NCI-H1436 treated with DMSO at 0.1 percent for 48 hours (cell line): Measurements from ENCODE around the gene LIMS2.

Source experiments
- DNase-seq: peaks from one replicate; lab custom pipeline; 2025; lab: John Stamatoyannopoulos, UW

Gene LIMS2

DNA sequence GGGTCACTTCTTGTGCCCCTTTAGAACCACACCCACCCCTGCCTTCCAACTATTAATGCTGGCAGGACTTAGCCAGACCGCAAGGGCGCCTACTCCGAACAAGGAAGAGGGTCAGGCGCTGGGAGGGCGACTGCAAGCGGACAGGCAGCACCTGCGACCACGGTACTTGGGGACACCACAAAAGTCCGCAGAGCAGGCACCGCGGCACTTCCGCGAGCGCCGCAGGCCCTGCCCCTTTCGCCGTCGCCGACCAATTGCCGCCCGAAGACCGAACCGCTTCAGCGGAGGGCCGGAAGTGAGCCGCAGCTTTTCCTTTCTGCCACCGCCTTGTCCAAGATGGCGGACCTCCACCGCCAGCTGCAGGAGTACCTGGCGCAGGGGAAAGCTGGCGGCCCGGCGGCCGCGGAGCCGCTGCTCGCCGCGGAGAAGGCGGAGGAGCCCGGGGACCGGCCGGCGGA is 25.9 kb upstream of the LIMS2 start, which contains the start of gene SFT2D3:
TSS of gene SFT2D3 (plus strand) at position 305 of the 458 bp plus-strand sequence. CDS start at position 337, 32 bp downstream.
- DNase-seq, result peak; percentile 26

DNA sequence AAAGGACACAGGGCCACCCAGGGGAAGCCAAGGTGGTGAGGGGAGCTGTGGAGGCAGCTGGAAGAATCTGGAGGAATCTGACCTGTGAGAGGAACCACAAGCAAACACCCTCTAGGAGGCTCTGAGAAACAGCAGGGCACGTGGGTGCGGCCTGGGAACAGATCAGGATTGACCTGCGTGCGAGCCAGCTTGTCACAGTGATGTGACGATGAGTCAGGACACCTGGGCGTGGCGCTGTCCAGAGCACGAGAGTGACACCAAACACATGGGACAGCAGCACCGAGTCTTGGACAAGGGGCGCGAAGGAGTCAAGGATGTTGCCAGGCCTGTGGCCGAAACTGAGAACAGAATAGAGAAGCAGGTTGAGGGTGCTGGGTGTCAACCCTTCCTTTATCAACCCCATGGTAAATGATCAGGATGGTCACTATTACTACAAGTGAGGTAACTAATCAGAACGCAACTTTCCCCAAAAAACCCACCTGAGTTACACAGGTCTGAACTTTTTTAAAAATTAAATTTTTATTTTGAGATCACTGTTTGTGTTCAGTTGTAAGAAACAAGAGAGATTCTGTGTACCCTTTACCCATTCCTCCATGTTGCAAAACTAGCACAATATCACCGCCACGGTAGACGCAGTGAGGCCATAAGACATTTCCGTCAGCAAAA is 25.3 kb upstream of the LIMS2 start:
- no peak for DNase-seq

DNA sequence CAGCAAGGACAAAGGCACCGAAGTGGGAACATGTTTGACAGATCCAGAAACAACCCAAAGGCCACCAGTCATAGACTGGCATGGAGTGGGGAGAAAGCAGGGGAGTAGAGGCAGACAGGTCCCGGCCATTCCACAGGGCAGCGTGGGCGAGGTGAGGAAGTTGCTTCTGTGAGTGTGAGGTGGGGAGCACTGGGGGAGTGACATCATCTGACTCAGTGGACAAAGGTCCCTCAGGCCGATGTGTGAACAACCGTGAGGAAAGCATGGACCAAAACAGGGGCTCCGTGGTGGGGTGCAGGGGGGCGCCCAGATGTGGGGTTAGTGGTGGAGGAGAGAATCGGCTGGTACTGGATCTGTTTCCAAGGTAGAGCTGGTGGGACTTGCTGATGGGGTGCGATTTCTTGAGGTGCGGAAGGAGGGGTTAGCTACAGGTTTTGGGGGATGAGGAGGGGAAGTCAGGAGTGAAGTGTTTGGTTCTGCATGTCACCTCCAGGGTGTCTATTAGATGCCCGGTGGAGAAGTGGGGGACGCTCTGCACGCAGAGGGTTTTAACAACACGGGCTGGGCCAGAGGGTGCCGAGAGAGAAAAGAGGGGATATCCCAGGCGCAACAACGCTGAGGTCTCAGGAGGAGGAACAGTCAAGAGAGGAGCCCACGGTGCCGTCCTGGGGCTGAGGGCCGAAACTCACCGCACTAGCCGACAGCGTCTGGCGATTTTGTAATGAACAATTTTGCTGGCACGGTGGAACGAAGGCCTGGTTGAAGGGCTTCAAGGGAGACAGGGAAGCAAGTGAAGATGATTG is 23.4 kb upstream of the LIMS2 start:
- no peak for DNase-seq

DNA sequence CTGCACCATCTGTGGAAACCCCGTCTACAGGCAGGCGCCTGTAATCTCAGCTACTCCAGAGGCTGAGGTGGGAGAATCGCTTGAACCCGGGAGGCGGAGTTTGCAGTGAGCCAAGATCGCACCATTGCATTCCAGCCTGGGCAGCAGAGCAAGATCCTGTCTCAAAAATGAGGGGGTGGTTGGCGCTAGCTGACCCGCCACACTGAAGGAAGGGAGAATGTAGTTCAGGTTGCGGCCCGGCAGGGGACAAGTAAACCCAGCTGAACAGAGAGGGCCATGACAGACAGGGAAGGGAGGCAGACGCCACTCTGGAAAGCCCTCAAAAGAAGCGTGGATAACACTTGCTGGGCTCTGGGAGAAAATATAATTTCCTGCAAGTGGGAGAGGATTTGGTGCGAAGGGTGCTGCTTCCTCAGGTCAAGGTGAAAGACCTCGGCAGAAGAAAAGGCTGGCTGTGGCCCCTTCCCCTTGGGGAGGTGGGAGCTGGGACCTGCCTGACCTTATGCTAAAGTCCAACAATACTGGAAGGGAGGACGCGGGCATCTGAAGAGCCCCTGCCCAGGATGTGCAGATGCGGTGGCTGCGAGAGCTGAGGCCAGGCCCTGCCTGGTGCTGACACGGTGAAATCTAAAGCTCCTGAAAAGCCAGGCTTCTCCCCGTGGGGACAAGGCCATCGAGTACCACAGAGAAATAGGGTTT is 22.3 kb upstream of the LIMS2 start:
- DNase-seq, result no peak

DNA sequence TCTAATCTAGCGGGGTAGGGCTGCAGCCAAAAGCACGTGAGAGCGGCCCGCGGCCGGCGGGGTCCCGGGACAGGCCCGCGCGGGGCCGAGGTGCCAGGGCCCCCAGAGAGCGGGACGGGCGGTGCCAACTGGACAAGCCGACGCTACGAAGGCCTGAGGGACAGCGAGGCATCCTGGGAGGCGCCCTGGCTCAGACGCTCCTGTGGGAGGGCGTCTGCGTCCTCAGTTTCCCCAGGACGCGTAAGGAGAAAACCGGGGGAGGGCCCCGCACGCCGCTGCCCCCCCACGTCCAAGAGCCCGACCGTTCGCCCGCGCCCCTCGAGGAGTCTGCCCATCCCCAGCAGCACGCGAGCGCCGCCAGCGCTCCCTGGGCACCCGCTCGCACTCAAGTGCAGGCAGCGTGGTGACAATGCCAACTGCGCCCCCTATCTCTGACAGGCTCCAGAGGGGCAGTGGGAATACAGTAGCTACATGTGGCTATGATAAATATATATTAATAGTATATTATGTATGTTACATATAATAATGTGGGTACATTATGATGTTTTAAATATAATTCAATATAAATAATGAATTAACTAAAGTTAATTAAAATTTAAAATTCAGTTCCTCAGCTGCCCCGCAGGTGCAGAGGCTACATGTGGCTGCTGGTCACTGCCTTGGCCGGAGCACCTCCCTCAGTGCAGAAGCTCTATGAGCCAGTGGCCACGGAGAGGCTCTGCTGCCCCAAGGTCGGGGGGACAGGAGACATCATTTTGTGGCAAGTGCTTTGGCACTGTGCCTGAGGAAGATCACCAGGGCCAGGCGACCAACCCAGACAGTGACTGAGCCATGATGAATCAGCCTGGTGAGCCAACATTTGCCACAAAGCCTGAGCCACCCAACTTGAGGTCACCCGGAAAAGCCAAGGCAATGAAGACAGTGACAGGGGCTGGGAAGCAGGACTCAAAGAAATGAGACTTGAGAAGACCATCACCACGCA is 20.5 kb upstream of the LIMS2 start:
- DNase-seq, result no peak

DNA sequence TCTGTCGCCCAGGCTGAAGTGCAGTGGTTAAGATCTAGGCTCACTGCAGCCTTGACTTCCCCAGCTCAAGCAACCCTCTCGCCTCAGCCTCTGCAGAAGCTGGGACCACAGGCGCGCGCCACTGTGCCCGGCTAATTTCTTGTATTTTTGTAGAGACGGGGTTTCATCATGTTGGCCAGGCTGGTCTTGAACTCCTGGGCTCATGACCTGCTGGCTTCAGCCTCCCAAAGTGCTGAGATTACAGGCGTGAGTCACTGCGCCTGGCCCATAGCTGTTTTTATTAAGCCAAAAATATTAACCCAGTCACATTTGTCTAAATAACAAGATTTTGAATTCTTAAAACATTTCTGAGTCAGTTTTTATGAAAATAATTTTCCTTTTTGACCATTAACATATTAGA is 19.7 kb upstream of the LIMS2 start:
- no peak for DNase-seq

DNA sequence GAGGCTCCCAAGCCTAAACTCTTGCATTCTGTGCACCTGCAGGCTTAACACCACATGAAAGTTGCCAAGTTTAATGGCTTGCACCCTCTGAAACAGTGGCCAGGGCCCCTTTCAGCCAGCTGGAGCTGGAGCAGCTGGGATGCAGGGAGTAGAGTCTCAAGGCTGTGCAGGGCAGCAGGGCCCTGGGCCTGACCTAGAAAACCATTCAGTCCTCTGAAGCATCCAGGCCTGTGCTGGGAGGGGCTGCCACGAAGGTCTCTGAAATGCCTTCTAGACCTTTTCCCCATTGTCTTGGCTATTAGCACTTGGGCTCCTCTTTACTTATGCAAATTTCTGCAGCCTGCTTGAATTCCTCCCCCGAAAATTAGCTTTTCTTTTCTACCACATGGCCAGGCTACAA is 15.4 kb upstream of the LIMS2 start:
- no peak for DNase-seq

DNA sequence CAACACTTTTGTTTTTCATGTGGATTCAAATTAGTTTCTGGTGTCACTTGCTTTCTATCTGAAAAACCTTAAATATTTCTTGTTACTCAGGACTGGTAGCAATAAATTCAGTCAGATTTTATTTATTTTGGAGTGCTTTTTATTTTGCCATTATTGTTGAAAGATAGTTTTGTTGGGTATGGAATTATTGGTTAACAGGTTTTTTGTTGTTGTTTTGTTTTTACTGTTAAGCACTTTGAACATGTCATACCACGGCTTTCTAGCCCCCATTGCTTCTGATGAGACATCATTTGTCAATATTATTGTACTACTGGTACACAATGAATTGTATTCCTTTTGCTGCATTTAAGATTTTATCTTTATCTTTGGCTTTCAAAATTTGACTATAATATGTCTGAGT is 13.1 kb upstream of the LIMS2 start:
- no peak for DNase-seq

DNA sequence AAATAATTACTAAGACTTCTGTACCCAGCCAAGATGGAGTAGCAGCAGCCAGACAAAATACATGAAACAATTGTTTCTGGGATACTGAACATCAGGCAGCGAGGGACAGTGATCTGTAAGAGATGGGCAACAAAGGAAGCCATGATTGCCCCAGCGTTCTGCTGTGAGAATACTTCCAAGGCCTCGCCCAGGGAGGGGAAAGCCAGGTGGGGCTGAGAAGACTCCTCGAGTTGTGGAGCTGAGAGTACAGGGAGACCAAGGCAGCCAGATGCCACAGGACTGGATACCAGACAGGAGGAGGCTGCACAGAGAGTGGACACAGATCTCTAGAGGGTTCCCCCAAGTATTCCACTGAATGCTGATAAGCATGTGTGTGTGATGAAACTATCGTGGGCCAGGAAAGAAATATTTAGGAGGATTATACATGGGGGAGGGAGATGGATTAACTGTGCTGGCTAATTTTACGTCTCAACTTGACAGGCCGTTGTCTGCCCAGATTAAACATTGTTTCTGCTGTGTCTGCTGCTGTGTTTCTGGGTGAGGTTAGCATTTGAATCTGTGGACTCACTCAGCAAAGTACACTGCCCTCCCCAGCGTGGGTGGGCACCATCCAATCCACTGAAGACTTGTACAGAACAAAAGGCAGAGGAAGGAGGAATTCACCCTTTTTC is 10.2 kb upstream of the LIMS2 start:
- DNase-seq, result no peak

DNA sequence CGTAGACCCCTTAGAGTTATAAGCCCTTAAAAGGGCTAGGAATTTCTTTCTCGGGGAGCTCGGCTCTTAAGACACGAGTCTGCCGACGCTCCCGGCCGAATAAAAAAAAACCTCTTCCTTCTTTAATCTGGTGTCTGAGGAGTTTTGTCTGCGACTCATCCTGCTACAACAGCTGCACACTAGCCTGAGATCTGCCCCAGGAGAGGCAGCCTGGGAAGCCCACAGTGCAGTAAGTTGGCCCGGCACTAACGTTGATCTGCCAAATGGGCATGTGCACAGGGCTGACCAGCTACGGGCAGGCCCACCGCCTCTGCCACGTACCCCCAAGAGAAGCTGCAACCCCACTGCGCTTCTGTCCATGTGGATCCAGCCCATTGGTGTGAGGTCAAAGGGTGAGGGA is 8.4 kb upstream of the LIMS2 start:
- DNase-seq, result no peak

DNA sequence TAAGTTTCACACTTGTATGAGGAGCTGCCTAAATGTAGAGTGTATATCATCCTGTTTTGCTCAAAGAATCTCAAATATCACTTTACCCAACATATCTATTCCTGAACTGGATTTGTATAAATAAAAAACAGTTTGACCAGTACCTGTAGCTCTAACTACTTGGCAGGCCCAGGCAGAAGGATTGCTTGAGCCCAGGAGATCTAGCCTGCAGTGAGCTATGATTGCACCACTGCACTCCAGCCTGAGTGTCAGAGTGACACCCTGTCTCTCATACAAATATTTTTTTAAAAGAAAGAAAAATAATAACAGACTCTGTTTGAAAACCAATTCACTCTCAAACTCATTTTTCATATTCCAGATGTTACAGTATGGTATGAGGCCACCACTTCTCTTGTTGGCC is 7.7 kb upstream of the LIMS2 start:
- DNase-seq, result no peak

DNA sequence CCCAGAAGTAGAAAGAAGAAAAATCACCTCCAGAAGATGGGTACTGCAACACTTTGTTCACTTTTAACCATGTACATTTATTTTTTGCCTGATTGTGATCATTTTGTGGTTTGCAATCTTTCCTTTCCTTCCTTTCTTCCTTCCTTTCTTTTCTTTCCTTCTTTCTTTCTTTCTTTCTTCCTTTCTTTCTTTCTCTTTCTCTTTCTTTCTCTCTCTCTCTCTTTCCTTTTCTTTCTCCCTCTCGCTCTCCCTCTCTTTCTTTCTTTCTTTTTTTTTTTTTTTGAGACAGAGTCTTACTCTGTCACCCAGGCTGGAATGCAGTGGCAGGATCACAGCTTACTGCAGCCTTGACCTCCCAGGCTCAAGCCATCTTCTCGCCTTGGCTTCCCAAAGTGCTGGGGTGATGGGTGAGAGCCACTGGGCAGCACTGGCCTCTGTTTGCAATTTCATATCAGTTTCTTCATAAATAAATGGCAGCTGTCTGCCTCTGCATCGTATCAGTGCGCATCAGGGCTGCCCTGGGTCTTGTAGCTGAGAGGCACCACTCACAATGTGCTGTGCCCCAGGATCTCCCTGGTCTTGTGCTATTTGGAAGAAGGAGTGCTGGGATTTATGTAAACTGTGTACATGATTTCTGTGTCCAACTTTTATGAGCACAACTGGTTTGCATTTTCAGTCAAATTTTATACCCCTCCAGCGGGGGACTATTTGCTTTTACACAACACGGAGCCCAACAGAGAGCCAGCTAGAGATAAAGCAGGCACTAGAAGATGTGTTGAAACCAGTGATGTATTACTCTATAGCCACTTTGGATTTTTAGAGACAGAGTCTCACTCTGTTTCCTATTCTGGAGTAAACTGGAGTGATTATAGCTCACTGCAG is 6.9 kb upstream of the LIMS2 start:
- DNase-seq, result no peak

DNA sequence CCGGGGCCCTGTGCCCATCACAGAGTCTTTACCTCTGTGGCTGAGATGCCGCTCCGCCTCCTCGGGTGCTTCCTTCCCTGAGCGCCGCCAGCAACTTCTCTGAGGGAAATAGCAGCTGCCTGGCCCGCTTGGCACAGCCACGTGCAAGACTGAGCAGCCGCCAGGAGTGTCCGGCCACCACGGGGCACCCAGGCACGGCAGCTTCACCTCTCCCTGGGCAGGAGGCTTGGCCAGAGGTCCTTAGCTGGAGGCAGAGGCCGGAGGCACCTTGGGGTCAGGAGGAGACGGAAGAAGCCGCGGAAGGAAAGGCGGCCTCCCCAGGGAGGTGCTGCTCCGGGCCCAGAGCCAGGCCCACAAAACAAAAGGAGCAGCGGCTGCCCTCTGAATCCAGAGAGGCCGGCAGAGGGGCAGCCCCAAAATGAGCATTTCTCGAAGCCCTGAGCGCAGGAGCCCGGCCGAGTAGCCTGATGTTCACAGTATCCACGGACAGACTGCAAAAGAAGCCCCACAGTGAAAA is 6.0 kb upstream of the LIMS2 start:
- DNase-seq, result no peak

DNA sequence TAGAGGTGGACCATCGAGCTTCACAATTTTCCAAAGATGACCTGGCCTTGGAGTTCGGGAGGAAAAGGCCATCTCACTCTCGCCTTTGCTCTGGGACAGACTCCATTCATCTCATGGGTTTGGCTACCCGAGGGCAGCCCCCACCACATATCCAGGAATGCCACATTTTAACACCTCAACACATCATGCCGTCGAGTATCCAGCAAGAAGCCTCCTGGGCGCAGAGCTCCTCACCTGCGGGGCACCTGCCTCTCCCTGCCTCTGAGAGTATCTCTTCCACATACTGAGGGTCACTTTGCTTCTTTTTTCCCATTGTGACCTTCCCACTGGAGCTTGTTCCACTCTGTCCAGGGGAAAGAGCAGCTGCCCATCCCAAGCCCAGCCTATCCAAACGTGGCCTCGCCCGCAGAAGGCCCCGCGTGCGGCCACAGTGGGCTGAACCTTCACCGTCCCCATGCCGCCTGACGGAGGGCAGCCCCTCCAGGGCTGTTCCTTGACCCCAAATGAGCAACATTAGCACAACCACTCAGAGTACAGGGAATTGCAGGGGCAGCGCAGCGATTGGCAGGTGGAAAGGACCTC is 5.5 kb upstream of the LIMS2 start:
- DNase-seq, result no peak

DNA sequence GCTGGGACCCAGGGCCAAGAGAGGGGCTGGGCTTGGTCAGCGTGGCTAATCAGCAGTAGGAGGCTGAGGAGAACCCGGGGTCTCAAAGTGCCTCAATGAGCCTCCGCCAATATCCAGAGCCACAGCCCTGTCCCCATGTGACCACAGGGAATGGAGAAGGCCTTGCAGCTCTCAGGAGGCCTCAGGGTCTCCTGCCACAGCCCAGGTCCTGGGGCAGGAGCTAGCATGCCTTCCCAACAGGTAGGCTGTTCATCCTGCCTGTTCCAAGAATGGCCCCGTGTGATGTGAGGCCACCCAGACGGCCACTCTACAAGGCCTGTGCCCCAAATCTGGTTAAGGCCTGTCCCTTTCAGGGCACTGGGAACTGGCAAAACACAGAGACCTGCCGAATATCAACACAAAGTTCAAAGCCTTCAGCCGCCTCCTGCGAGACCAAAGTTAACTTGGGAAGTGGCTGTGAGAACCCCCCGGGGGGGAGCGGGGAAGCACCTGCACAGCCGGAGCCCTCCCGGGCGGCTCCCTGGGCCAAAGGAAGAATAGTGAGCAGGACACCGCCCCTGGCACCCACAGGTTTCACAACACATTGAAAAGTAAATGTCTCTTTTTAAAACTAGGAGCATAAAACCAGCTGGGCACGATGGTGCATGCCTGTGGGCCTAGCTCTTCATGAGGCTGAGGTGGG is 4.5 kb upstream of the LIMS2 start:
- no peak for DNase-seq

DNA sequence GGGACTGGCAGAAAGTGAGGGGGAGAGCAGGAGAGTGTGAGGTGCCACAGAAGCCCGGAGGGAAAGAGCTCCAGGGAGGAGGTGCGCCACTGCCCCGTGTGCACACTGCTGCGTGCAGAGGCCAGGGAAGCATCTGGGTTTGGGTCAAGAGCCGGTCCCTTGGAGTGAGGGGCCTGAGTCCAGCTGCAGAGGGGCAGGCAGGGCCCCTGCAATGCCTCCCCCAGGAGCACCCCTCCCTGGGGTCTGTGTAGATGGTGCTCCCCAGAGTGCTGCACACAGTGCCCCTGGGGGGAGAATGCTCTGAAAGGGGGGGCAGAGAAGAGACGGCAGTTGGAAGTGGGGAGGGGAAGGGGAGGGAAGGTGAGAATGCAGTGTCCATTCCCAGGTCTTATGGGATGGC is 3.7 kb upstream of the LIMS2 start:
- no peak for DNase-seq

DNA sequence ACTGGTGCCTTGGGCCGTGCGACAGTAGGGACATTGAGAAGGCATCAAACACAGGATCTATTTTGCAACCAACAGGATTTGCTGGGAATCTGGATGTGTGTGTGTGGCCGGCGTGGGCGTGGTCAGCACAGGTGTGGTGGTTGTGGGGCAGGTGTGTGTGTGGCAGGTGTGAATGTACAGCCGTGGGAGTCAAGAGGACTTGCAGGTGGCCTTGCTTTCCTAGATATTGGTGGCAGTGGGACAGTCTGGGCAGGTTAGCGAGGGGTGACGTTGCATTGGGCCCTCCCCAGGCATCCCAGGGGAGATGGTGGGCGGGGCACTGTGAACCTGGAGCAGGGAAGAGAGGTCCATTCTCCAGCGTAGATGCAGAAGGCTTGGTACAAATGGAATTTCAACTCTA is 3.2 kb upstream of the LIMS2 start:
- DNase-seq, result no peak

DNA sequence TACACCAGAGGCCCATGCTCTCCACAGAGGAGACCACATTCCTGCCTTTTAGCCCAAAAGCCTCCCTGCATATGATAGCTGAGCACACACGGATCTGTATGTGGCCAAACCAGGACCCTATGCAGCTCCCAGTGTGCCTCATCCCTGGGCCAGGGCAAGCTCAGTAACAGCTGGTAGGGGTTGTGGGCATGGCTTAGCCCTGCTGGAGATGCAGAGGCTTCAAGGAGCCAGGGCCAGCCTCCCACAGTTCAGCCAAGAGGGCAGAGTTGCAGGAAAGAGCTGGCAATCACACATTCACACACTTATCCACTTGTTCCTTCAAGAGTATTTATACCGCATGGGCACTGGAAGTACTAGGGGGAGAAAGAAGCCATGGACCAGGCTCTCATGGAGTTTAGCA is 1.6 kb upstream of the LIMS2 start:
- no peak for DNase-seq
